CD14-positive monocyte (primary cell): ENCODE results near the gene EPAS1. TPM values are rescaled to one million over a fixed set of nuclear protein-coding genes. Genes with fewer than 3 reads are reported as not detected.

Source experiments
- DNase-seq, 3 donors: peaks; one replicate each; pipeline ENCODE4 v3.0.0-alpha.2; 2011 to 2022
- H2AFZ ChIP-seq: 2 replicates; pipeline ENCODE4 v1.6.0; 2012; ENCODE audit warnings: mild to moderate bottlenecking, low read depth, low read length, inconsistent platforms; ENCODE audit not compliant: insufficient read depth, poor library complexity, severe bottlenecking
- H3K27ac ChIP-seq, 2 donors: 1 replicate in 1 of 2; 2 replicates in 1 of 2; pipeline ENCODE4 v1.5.1; 2012 to 2013; ENCODE audit warnings: low read length in 2 of 2, control low read depth in 1 of 2, inconsistent platforms in 1 of 2, low read depth in 1 of 2, mild to moderate bottlenecking in 1 of 2
- H3K27me3 ChIP-seq, 2 donors: one replicate each; pipeline versions ENCODE4 v1.6.0 to v1.6.1; 2011 to 2013; ENCODE audit warnings: low read length in 2 of 2; ENCODE audit not compliant: control insufficient read depth in 2 of 2, insufficient read depth in 2 of 2
- H3K36me3 ChIP-seq, 2 donors: replicated peaks in 1 of 2; 1 replicate in 1 of 2; 2 replicates in 1 of 2; pipeline versions ENCODE4 v1.5.1 to v1.6.1; 2012 to 2013; ENCODE audit warnings: low read length in 2 of 2, control low read depth in 1 of 2, inconsistent platforms in 1 of 2, mild to moderate bottlenecking in 1 of 2; ENCODE audit not compliant: insufficient read depth in 2 of 2, control insufficient read depth in 1 of 2
- H3K4me1 ChIP-seq, 2 donors: 1 replicate in 1 of 2; 2 replicates in 1 of 2; pipeline versions ENCODE4 v1.5.1 to v1.6.1; 2012 to 2013; ENCODE audit warnings: low read length in 2 of 2, control low read depth in 1 of 2, inconsistent platforms in 1 of 2, mild to moderate bottlenecking in 1 of 2, moderate library complexity in 1 of 2; ENCODE audit not compliant: insufficient read depth in 2 of 2, control insufficient read depth in 1 of 2
- H3K4me2 ChIP-seq: replicated peaks from 2 replicates; pipeline ENCODE3; 2012; ENCODE audit warnings: low read length, moderate library complexity, mild to moderate bottlenecking; ENCODE audit not compliant: poor library complexity, severe bottlenecking; ENCODE audit errors: extremely low read depth
- H3K4me3 ChIP-seq, 3 experiments: fragments of 200-600 bp in 1 of 3; sonication (generic) in 1 of 3; replicated peaks in 1 of 3; 1 replicate in 2 of 3; 2 replicates in 1 of 3; pipeline ENCODE4 v1.5.1; 2011 to 2013; ENCODE audit warnings: low read length in 3 of 3, mild to moderate bottlenecking in 3 of 3, control low read depth in 2 of 3, low read depth in 2 of 3, inconsistent platforms in 1 of 3, moderate library complexity in 1 of 3
- H3K79me2 ChIP-seq: 2 replicates; pipeline ENCODE4 v1.6.0; 2012; ENCODE audit warnings: mild to moderate bottlenecking, control low read depth, inconsistent platforms, low read length, moderate library complexity; ENCODE audit not compliant: insufficient read depth
- H3K9ac ChIP-seq: 2 replicates; pipeline ENCODE4 v1.6.0; 2017; ENCODE audit warnings: low read length, mild to moderate bottlenecking; ENCODE audit not compliant: insufficient read depth, poor library complexity, severe bottlenecking
- H3K9me3 ChIP-seq, 2 donors: replicated peaks in 1 of 2; 1 replicate in 1 of 2; 2 replicates in 1 of 2; pipeline versions ENCODE4 v1.5.1 to v1.6.1; 2012 to 2013; ENCODE audit warnings: low read length in 2 of 2, control low read depth in 1 of 2; ENCODE audit not compliant: control insufficient read depth in 1 of 2, insufficient read depth in 1 of 2
- H4K20me1 ChIP-seq: 2 replicates; pipeline ENCODE4 v1.6.0; 2012; ENCODE audit warnings: mild to moderate bottlenecking, low read length, control low read depth, moderate library complexity; ENCODE audit not compliant: insufficient read depth
- H3K27ac Mint-ChIP-seq, 7 donors: one replicate each; pipeline ENCODE4 v1.8.0; 2020; ENCODE audit warnings: mild to moderate bottlenecking in 7 of 7, mixed read lengths in 7 of 7, moderate library complexity in 6 of 7, inconsistent platforms in 2 of 7
- H3K27me3 Mint-ChIP-seq, 3 donors: one replicate each; pipeline ENCODE4 v1.8.0; 2021 to 2022; ENCODE audit warnings: low read depth in 3 of 3, mild to moderate bottlenecking in 3 of 3, mixed read lengths in 3 of 3, moderate library complexity in 3 of 3, inconsistent platforms in 1 of 3
- H3K36me3 Mint-ChIP-seq, 2 donors: one replicate each; pipeline ENCODE4 v1.8.0; 2020; ENCODE audit warnings: mixed read lengths in 2 of 2, inconsistent platforms in 1 of 2, mild to moderate bottlenecking in 1 of 2
- H3K4me1 Mint-ChIP-seq: one replicate; pipeline ENCODE4 v1.8.0; 2020; ENCODE audit warnings: mild to moderate bottlenecking, mixed read lengths
- H3K4me3 Mint-ChIP-seq, 2 donors: one replicate each; pipeline ENCODE4 v1.8.0; 2020; ENCODE audit warnings: mild to moderate bottlenecking in 2 of 2, mixed read lengths in 2 of 2, moderate library complexity in 1 of 2
- H3K9me3 Mint-ChIP-seq, 7 donors: one replicate each; pipeline ENCODE4 v1.8.0; 2020 to 2022; ENCODE audit warnings: mixed read lengths in 7 of 7, mild to moderate bottlenecking in 6 of 7, moderate library complexity in 6 of 7, inconsistent platforms in 2 of 7
- CTCF ChIP-seq: fragments of 200-600 bp; IDR thresholded peaks from one replicate; pipeline ENCODE4 v1.8.0; 2022; ENCODE audit warnings: antibody characterized with exemption, mild to moderate bottlenecking
- WGBS: methylation state at CpG from one replicate; pipeline ENCODE4 v1.1.5; 2013; ENCODE audit warnings: missing lambda C conversion rate; ENCODE audit not compliant: insufficient coverage; 5-methylcytosine and 5-hydroxymethylcytosine counted together
- intact Hi-C, 2 donors: fragments of 100-400 bp; cut with micrococcal nuclease; formaldehyde crosslinking; loops; one replicate each; pipeline versions ENCODE4 v1.15.0 to v1.15.1; 2023
- polyA plus RNA-seq, 3 donors: library from polyadenylated mRNA; depleted of rRNA in 1 of 3; unstranded in 2 of 3; stranded (reverse) in 1 of 3; fragments of 300-500 nt in 2 of 3; fragments of >200 nt in 1 of 3; fragmentation: Illumina TruSeq in 2 of 3; gene quantifications; 1 replicate in 2 of 3; 2 replicates in 1 of 3; pipeline ENCODE4 v1.2.3, GENCODE V29; 2012 to 2021

The EPAS1 gene
- polyA plus RNA-seq, 3 donors, result 0.11 to 1.0 (median 0.88) TPM

GRCh38 chr2:46328829-46329228 lies 31.6 kb downstream of the EPAS1 start:
- Histone ChIP-seq H3K27ac (no peak overlapping the region), H3K9me3 (no peaks in the 10 kb centered on the region), H3K79me2 (no peaks in the 10 kb centered on the region), H2AFZ (no peak overlapping the region), H3K4me2 (no peak overlapping the region), H3K27me3 (no peaks in the 10 kb centered on the region), H3K9ac (no peak overlapping the region), H4K20me1 (no peaks in the 10 kb centered on the region), H3K36me3 (no peaks in the 10 kb centered on the region), H3K4me1 (peaks cover 0 to 6% of the 10 kb centered on the region in 2 donors), H3K4me3 (no peak overlapping the region)
- Mint-ChIP-seq H3K36me3 (no peaks in the 10 kb centered on the region), H3K9me3 (no peaks in the 10 kb centered on the region), H3K27ac (no peak overlapping the region), H3K4me3 (no peak overlapping the region), H3K27me3 (peaks cover 3 to 8% (median 6%) of the 10 kb centered on the region in 3 donors), H3K4me1 (peaks cover 6% of the 10 kb centered on the region)
- intact Hi-C loops, result no loop called here
- TF ChIP-seq CTCF, result no peak
- no peak for DNase-seq
- 100% methylated on average over 1 of the region's 1 CpG for WGBS

GRCh38 chr2:46329340-46329739 lies 32.1 kb downstream of the EPAS1 start:
- no peak overlapping the region for H2AFZ ChIP-seq
- H3K4me3 Mint-ChIP-seq, result no peak overlapping the region
- no peak overlapping the region for H3K4me2 ChIP-seq
- no peaks in the 10 kb centered on the region for H3K27me3 ChIP-seq
- no peak overlapping the region for H3K27ac Mint-ChIP-seq
- no peak overlapping the region for H3K4me3 ChIP-seq
- peaks cover 6 to 9% (median 6%) of the 10 kb centered on the region in 3 donors for H3K27me3 Mint-ChIP-seq
- H3K27ac ChIP-seq, result no peak overlapping the region
- no peak for TF ChIP-seq CTCF
- H3K9me3 ChIP-seq, result no peaks in the 10 kb centered on the region
- WGBS, result 95% methylated on average over 11 of the region's 13 CpGs
- intact Hi-C loops, result no loop called here
- no peaks in the 10 kb centered on the region for H3K79me2 ChIP-seq
- peaks cover 6% of the 10 kb centered on the region for H3K4me1 Mint-ChIP-seq
- H3K9me3 Mint-ChIP-seq, result no peaks in the 10 kb centered on the region
- H3K36me3 Mint-ChIP-seq, result no peaks in the 10 kb centered on the region
- H3K9ac ChIP-seq, result no peak overlapping the region
- H3K36me3 ChIP-seq, result no peaks in the 10 kb centered on the region
- DNase-seq, result no peak
- no peaks in the 10 kb centered on the region for H4K20me1 ChIP-seq
- H3K4me1 ChIP-seq, result peaks cover 0 to 6% of the 10 kb centered on the region in 2 donors
